A549 (cell line): ENCODE data around the gene SUB1.

Source experiments
- CTCF ChIP-seq: fragments of >200 bp; sonication (Bioruptor Twin); formaldehyde crosslinking; IDR thresholded peaks from 3 replicates; pipeline ENCODE4 v1.5.1; 2016
- EP300 ChIP-seq, 2 experiments: fragments of >200 bp; sonication (Bioruptor Twin); formaldehyde crosslinking; IDR thresholded peaks; 2 replicates in 1 of 2; 3 replicates in 1 of 2; pipeline ENCODE4 v1.6.1; 2016 to 2017
- SMC3 ChIP-seq: fragments of >200 bp; sonication (Bioruptor Twin); formaldehyde crosslinking; IDR thresholded peaks from 3 replicates; pipeline ENCODE4 v1.6.1; 2018; ENCODE audit warnings: inconsistent platforms
- ZC3H11A ChIP-seq: fragments of 450-650 bp; IDR thresholded peaks from 2 replicates; pipeline ENCODE4 v1.6.1; 2014; ENCODE audit warnings: antibody characterized with exemption, mild to moderate bottlenecking

- no peak for TF ChIP-seq EP300 (IDR thresholded peaks at IDR 0.05)
- no peak for TF ChIP-seq SMC3
- no peak for TF ChIP-seq CTCF
- no peak for TF ChIP-seq ZC3H11A
These were observed 25.9 kb upstream of the SUB1 start for GRCh38 chr5:32559411-32559810.
